ENCODE measurements around the gene HINT2.

HINT2 gene

GRCh38 chr9:35839926-35840325 is 25.1 kb upstream of the HINT2 start:
- no peak for TF ChIP-seq CTCF (IDR thresholded peaks at IDR 0.05; ENCODE audit: low read depth, low read length)
- no peak overlapping the region for H3K4me3 ChIP-seq (ENCODE audit: low read depth, low read length)

- TF ChIP-seq CTCF (IDR thresholded peaks at IDR 0.05; ENCODE audit: low read depth, low read length): no peak
- H3K4me3 ChIP-seq (ENCODE audit: low read depth, low read length): no peak overlapping the region
Observed at GRCh38 chr9:35836595-35836994, 21.8 kb upstream of the HINT2 start.

GRCh38 chr9:35835766-35836165 is 20.9 kb upstream of the HINT2 start:
- no peak overlapping the region for H3K4me3 ChIP-seq (ENCODE audit: low read depth, low read length)
- TF ChIP-seq CTCF (IDR thresholded peaks at IDR 0.05; ENCODE audit: low read depth, low read length): no peak

- TF ChIP-seq CTCF (IDR thresholded peaks at IDR 0.05; ENCODE audit: low read depth, low read length): 0 out of 2 replicates have a peak, but pooled peaks have one; percentile 22
- H3K4me3 ChIP-seq (ENCODE audit: low read depth, low read length): no peak overlapping the region
Observed at GRCh38 chr9:35835216-35835632, 20.4 kb upstream of the HINT2 start.

GRCh38 chr9:35834260-35835215 is 19.7 kb upstream of the HINT2 start:
- H3K4me3 ChIP-seq (ENCODE audit: low read depth, low read length): no peak overlapping the region
- no peak for TF ChIP-seq CTCF (IDR thresholded peaks at IDR 0.05; ENCODE audit: low read depth, low read length)

GRCh38 chr9:35832814-35833213 is 18.0 kb upstream of the HINT2 start:
- no peak for TF ChIP-seq CTCF (IDR thresholded peaks at IDR 0.05; ENCODE audit: low read depth, low read length)
- no peak overlapping the region for H3K4me3 ChIP-seq (ENCODE audit: low read depth, low read length)

- no peak overlapping the region for H3K4me3 ChIP-seq (ENCODE audit: low read depth, low read length)
- no peak for TF ChIP-seq CTCF (IDR thresholded peaks at IDR 0.05; ENCODE audit: low read depth, low read length)
Observed at GRCh38 chr9:35831040-35831439, 16.2 kb upstream of the HINT2 start.

All from WI38 (cell line).